NT2/D1 (cell line): ENCODE results near the gene DPH6.

Experiments used
- DNase-seq: peaks from one replicate; pipeline ENCODE4 v3.0.0-alpha.2; 2011; ENCODE audit warnings: low read depth, low spot score
- H3K27me3 ChIP-seq: 2 replicates; pipeline ENCODE4 v1.6.0; 2011; ENCODE audit warnings: mild to moderate bottlenecking; ENCODE audit not compliant: insufficient read length, insufficient read depth
- H3K36me3 ChIP-seq: 2 replicates; pipeline ENCODE4 v1.6.1; 2011; ENCODE audit warnings: mild to moderate bottlenecking, low read length, mixed read lengths; ENCODE audit not compliant: insufficient read depth, insufficient read length
- H3K4me1 ChIP-seq: 2 replicates; pipeline ENCODE4 v1.5.1; 2011; ENCODE audit not compliant: insufficient read depth, insufficient read length
- H3K4me3 ChIP-seq: 2 replicates; pipeline ENCODE4 v1.5.1; 2011; ENCODE audit warnings: low read depth; ENCODE audit not compliant: insufficient read length
- H3K9ac ChIP-seq: 2 replicates; pipeline ENCODE4 v1.6.0; 2011; ENCODE audit warnings: low read depth; ENCODE audit not compliant: insufficient read length
- H3K9me3 ChIP-seq: 2 replicates; pipeline ENCODE4 v1.5.1; 2011; ENCODE audit warnings: mild to moderate bottlenecking, low read length; ENCODE audit not compliant: insufficient read depth
- SUZ12 ChIP-seq: IDR thresholded peaks from 2 replicates; pipeline ENCODE4 v1.6.1; 2011; ENCODE audit not compliant: insufficient read length, insufficient read depth; ENCODE audit errors: extremely low read depth
- YY1 ChIP-seq: IDR thresholded peaks from 2 replicates; pipeline ENCODE4 v1.6.1; 2011; ENCODE audit not compliant: insufficient read length, insufficient read depth
- ZNF274 ChIP-seq: IDR thresholded peaks from 2 replicates; pipeline ENCODE4 v1.6.1; 2011; ENCODE audit warnings: mild to moderate bottlenecking, low read depth, low read length

DPH6 gene

DNA sequence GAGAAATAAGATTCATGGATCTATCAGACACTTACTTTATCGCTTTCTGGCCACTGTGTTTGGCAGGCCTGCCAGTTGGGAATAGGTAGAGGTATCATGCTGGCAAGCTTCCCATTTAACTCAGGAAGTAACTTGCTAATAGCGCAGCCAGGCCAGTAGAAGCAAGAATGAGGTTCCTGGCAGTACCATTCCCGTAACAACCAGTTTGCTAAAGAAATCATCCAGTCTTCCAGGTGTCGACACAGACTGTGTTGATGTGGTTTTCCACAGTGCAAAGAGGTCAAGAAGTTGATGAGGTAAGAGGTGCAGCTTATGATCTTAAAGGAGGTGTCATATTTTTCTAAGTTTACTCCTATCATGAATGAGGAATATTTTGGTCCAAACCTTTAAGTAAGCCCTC, 46.2 kb downstream of the DPH6 start:
- TF ChIP-seq SUZ12 (no peak), ZNF274 (no peak), YY1 (no peak)
- Histone ChIP-seq H3K27me3 (no peaks in the 10 kb centered on the region), H3K9me3 (no peaks in the 10 kb centered on the region), H3K36me3 (no peaks in the 10 kb centered on the region), H3K9ac (no peak overlapping the region), H3K4me1 (no peaks in the 10 kb centered on the region), H3K4me3 (no peak overlapping the region)
- no peak for DNase-seq

GRCh38 chr15:35496585-35496984, 49.4 kb downstream of the DPH6 start:
- no peak for TF ChIP-seq SUZ12
- no peak for TF ChIP-seq YY1
- TF ChIP-seq ZNF274 = no peak
- no peaks in the 10 kb centered on the region for H3K9me3 ChIP-seq
- no peak overlapping the region for H3K9ac ChIP-seq
- no peak for DNase-seq
- no peaks in the 10 kb centered on the region for H3K4me1 ChIP-seq
- no peaks in the 10 kb centered on the region for H3K27me3 ChIP-seq
- no peak overlapping the region for H3K4me3 ChIP-seq
- H3K36me3 ChIP-seq = no peaks in the 10 kb centered on the region

DNA sequence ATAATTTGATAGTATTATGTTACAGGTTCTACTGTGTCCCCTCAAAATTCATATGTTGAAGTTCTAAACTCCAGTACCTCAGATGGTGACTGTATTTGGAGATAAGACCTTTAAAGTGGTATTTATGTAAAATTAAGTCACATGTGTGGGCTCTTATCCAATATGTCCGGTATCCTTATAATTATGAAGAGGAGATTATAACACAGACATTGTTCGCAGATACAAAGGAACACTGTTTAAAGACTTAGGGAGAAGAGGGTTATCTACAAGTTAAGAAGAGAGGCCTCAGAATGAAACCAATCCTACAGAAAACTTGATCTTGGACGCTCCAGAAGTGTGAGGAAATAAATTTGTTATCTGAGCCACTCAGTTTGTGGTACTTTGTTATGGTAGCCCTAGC, 50.9 kb downstream of the DPH6 start:
- no peaks in the 10 kb centered on the region for H3K4me1 ChIP-seq
- DNase-seq = no peak
- H3K4me3 ChIP-seq = no peak overlapping the region
- no peaks in the 10 kb centered on the region for H3K36me3 ChIP-seq
- no peaks in the 10 kb centered on the region for H3K9me3 ChIP-seq
- TF ChIP-seq SUZ12 (no peak), YY1 (no peak), ZNF274 (no peak)
- H3K27me3 ChIP-seq = no peaks in the 10 kb centered on the region
- no peak overlapping the region for H3K9ac ChIP-seq

DNA sequence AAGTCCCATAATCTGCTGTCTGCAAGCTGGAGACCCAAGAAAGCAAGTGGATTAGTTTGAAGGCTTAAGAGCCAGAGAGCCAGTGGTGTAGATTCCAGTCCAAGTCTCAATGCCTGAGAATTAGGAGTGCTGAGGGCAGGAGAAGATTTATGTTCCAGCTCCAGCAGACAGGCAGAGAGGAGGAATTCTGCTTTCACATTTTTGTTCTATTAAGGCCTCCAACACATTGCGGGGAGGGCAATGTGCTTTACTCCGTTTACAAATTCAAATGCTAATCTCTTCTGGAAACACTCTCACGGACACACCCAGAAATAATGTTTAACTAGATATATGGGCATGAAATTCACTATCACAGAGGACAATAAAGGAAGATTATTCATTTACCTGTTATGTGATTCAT, 54.0 kb downstream of the DPH6 start:
- TF ChIP-seq YY1 (no peak), SUZ12 (no peak), ZNF274 (no peak)
- DNase-seq = no peak
- H3K27me3 ChIP-seq = no peaks in the 10 kb centered on the region
- peaks cover 16% of the 10 kb centered on the region; the same call in 1 of the 2 replicates for H3K9me3 ChIP-seq
- H3K4me3 ChIP-seq = no peak overlapping the region
- no peak overlapping the region for H3K9ac ChIP-seq
- H3K36me3 ChIP-seq = peaks cover 3% of the 10 kb centered on the region
- no peaks in the 10 kb centered on the region for H3K4me1 ChIP-seq

DNA sequence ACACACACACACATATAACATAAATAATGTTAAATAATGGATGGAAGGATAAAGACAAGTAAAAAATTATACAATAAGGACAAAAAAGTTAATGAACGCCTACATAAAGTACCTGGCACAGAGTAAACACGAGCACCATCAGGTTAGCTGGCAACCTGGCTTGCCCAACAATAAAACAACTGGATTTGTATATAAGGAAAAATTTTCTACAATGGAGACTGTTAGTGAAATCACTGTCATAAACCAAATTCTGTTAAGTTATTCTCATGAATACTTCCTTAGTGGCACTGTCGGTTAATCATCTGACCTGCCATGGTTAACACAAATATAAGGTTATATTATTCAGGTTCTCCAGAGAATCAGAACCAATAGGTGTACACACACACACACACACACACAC, 54.8 kb downstream of the DPH6 start:
- Histone ChIP-seq H3K9me3 (peaks cover 20% of the 10 kb centered on the region; the same call in 1 of the 2 replicates), H3K4me3 (no peak overlapping the region), H3K9ac (no peak overlapping the region), H3K4me1 (no peaks in the 10 kb centered on the region), H3K36me3 (peaks cover 3% of the 10 kb centered on the region), H3K27me3 (no peaks in the 10 kb centered on the region)
- TF ChIP-seq ZNF274 (no peak), SUZ12 (no peak), YY1 (no peak)
- no peak for DNase-seq

- H3K9ac ChIP-seq = no peak overlapping the region
- TF ChIP-seq ZNF274 = no peak
- no peak for TF ChIP-seq SUZ12
- no peaks in the 10 kb centered on the region for H3K4me1 ChIP-seq
- peaks cover 20% of the 10 kb centered on the region; the same call in 1 of the 2 replicates for H3K9me3 ChIP-seq
- no peaks in the 10 kb centered on the region for H3K27me3 ChIP-seq
- peaks cover 3% of the 10 kb centered on the region for H3K36me3 ChIP-seq
- DNase-seq = no peak
- no peak overlapping the region for H3K4me3 ChIP-seq
Measured at GRCh38 chr15:35490511-35490910, 55.5 kb downstream of the DPH6 start.

DNA sequence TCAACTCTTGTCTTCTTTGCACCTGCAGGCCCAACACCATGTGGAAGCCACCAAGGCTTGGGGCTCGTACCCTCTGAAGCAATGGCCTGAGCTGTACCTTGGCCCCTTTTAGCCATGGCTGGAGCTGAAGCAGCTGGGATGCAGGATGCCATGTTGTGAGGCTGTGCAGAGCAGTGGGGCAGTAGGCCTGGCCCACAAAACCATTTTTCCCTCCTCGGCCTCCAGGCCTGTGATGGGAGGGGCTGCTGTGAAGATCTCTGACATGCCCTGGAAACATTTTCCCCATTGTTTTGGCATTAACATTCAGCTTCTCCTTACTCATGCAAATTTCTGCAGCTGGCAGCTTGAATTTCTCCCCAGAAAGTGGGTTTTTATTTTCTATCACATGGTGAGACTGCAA, 58.5 kb downstream of the DPH6 start:
- Histone ChIP-seq H3K4me3 (no peak overlapping the region), H3K9ac (no peak overlapping the region), H3K36me3 (peaks cover 3% of the 10 kb centered on the region), H3K9me3 (peaks cover 23% of the 10 kb centered on the region; the same call in 1 of the 2 replicates), H3K27me3 (no peaks in the 10 kb centered on the region), H3K4me1 (no peaks in the 10 kb centered on the region)
- TF ChIP-seq SUZ12 = no peak
- TF ChIP-seq ZNF274 = no peak
- no peak for TF ChIP-seq YY1
- no peak for DNase-seq
